ENCODE results near the gene PAX9.

PAX9 gene

DNA sequence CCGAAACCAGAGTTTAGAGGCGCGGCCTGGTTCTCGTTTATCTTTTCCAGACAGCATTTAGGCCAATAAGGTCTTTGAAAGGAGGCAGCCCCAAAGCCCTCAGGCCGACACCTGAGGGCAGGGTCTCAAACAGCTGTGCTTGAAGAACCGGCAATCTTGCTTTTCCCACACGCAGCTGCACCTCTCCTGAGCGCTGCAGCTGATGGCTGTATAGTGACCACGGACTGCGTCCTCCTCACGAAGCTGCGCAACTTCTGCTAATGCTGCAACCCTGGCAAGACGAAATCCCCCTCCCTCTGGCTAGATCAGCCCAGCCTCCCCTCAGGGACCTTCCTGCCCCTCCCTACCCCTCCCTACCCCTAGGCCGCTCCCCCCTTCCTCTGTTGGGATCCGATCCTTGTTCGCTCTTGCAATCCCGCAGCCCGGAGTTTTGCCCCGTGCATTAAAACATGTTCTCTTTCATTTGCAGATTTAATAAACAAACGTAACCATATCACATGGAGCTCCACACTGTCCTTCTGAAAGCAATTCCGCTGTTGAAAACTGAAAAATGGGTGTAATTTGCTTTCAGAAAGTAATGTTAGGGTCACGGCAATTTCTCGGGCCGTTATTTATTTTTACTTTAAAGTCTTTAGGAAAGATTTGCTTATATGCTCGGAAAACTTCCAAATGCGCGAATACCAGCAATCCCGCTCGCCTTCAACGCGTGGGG, 4.8 kb upstream of the PAX9 start:
- DNase-seq: no peak

- no peak for DNase-seq
These were observed 4.1 kb upstream of the PAX9 start for GRCh38 chr14:36657399-36658122.

DNA sequence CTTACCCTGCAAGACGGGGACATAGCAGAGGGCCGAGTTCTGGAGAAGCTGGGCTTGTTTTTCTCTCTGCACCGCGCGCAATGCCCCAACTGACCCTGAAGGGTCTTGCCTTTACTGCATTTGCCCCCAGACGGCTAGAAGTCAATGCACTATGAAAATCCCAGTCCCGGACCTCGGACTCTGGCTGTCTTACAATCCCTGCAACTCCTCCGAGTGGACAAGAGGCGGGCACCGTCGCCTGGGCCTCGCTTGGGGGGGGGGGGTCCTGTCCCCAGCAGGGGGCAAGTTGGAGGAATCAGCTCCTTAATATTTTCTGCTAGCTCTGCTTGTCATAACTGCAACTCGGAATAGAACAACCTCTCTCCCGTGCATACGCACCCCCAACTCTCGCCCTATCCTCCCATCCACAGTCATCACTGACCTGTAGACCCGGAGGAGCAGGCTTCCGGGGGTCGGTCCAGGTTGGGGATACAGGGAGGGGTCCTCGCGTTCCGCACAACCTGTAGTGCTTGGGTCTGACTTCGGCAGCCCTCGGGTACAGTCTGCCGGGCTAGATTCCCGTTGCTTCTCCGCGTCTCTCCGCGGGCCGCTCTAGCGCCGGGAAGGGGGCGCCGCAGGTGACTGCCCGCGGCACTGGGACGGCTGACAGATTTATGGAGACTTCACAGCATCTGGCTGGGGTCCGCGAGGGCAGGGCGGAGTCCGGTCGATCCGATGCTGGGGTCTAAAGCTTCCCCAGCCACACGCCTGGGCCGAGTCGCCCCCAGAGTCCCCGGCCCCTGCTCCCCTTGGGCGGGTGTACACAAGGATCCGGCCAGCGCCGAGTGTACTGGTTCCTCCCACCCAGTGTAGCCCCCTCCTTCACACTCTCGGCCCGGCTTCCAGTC, 3.3 kb upstream of the PAX9 start:
- DNase-seq: no peak

- no peak for DNase-seq
These were observed 2.4 kb upstream of the PAX9 start for GRCh38 chr14:36659010-36659821.

GRCh38 chr14:36659822-36660735, 1.6 kb upstream of the PAX9 start:
- no peak for DNase-seq

GRCh38 chr14:36660736-36661505, 739 bp upstream of the PAX9 start:
- no peak for DNase-seq

- DNase-seq: no peak
These were observed 540 bp downstream of the PAX9 start for GRCh38 chr14:36662258-36662542.

- DNase-seq: no peak
These were observed 1.1 kb downstream of the PAX9 start for GRCh38 chr14:36662543-36663403.

DNA sequence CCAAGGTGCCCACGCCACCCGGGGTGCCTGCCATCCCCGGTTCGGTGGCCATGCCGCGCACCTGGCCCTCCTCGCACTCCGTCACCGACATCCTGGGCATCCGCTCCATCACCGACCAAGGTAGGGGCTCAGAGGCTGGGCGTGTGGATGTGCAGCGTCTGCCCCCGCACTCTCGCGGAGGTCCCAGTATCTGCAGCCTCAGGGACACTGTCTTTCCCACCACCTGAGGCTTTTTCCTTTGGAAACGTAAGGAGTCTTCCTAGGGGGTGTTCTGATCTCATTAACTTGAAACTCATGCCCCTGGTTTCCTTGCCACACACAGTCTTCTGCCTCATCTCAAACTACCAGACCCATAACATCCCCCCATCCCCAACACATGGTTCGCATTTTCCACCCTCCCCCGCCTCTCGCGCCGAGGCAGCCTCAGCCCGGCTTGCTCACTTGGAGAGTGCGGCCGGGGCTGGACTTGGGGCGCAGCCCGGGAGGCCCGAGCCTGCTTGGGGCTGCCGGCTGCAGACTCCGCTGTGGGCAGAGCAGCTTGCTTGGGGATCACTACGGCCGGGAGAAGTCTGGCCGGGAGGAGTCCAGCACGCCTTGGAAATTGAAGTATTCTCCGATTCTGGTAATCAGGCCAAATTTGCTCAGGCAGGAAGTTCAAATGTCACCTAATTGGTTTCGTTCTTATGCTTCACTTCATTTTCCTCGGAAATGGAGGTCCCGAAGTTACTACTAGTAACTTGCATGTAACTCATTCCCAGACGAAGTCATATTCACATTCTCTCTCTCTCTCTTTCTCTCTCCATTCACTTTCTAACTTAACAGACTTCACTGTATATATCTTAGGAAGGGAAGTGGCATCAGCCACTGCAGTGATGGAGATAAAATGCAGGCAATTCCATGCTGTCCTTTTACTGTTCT, 2.0 kb downstream of the PAX9 start:
- DNase-seq: no peak

DNA sequence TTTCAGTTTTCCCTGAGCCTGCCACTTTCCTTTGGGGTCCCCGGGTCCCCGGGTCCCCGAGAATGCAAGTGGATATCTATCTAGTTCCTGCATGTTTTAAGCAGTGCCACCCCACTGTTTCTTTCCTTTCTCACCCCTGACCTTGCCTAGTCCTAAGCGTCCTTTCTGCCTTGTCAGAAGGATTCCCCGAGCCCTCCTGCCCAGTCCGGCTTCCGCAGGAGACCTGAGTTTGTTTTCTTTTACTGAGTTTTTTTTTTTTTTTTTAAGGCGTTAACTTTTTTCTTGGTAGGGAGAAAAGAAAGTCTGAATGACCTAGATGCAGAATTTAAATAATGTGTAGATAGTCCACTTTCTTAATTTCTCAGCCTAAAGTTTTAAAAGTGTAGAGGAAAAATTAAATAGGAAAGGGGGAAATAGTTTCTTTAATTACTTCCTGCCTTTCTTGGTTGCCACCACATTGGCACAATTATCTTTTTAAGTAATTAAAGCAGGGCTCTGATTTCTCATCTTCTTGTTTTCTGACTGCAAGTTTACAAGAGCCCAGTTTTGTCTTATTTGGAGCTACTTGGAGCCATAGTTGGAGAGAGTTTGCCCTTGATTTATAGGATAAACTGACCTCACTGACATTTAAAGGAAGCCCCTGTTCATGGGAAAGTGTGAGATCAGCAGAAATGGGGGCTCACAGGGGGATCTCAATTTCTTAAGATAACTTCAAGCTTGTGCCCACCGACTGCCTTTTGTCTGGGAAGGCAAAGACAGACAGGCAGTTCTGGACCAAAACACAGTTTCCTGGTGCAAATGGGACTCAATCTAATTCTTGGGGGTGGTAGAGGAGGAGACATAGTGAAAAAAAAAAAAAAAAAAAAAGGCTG, 2.9 kb downstream of the PAX9 start:
- DNase-seq: no peak

- no peak for DNase-seq
These were observed 4.3 kb downstream of the PAX9 start for GRCh38 chr14:36665887-36666415.

DNA sequence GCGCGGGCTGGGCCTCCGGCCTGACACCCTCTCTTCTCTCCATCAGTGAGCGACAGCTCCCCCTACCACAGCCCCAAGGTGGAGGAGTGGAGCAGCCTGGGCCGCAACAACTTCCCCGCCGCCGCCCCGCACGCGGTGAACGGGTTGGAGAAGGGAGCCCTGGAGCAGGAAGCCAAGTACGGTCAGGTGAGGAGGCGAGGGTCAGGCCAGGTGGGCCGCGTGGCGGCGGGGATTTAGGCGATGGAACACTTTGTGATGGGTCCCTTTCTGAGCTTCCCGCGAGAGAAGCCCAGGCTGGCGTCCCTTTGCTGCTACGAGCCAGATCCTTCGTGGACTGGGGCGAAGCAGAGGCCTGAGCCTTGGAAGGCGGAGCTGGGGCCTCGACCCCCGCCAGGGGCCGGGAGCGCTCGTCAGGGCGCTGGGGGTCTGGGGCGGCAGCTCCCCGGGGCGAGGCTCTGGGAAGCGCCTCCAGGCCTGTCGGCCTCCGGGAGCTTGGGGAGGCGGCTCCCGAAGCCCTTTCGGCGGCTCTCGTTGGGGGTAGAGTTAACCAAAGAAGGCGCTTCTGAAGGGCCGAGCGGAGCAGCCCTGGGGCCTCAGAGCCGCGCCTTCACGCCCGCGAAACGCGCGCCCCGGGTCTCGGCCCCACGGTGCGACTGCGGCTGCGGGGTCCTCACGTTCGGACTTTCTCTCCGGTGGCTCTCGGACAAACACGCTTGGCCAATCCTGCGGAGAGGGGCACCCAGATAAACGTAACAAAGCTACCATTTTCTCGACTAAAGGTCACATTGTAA, 5.0 kb downstream of the PAX9 start:
- DNase-seq: no peak

DNA sequence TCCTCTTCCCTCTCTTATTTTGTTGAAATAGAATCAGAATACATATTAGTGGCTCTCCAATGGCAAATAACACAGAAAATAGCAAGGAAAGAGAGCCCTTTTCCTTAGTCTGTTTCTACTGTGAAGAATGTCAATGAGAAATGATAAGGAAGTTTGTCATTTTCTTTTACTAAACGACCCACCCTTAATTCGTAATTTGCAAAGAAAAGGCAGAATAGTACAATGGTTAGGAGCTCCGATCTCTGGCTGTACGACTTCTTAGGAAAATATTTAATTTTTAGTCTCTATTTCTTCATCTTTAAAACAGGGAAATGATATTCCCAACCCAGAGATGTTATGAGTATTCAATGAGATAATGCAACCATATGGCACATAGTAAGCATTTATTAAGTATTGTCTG, 6.0 kb downstream of the PAX9 start:
- no peak for DNase-seq

DNA sequence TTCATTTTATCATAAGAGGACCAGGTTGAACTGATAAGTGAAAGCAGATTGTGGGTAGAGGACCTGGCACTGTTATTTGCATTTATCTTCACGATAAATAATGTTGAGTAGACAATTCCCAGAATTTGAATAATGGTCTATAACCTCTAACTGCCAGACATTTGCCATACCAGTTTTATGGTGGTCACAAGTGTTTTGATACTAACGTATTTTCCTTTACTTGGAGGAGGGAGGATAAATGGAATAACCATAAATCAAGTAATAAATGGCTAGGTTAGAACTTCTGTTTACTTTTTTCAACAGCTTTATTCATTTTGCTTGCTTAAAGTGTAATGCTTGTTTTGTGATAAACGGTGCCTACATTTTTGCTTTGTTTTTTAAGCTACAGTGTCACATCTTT, 9.5 kb downstream of the PAX9 start:
- no peak for DNase-seq

- DNase-seq: no peak
These were observed 10.4 kb downstream of the PAX9 start for GRCh38 chr14:36672095-36672494.

- DNase-seq: no peak
These were observed 13.0 kb downstream of the PAX9 start for GRCh38 chr14:36674659-36675058.

GRCh38 chr14:36675581-36675980, 13.9 kb downstream of the PAX9 start:
- no peak for DNase-seq
